22Rv1 (cell line): ENCODE data around the gene SULT1C3.
"Not testable (repeated sequence)": the region's sequence is repeated elsewhere in the genome, so short reads cannot be mapped to it uniquely, and the experiment has no call there.

ENCODE experiments used
- H3K27ac ChIP-seq: fragments of 450-650 bp; 2 replicates; pipeline ENCODE4 v1.5.1; 2017
- CTCF ChIP-seq: fragments of 450-650 bp; IDR thresholded peaks from 2 replicates; pipeline ENCODE4 v1.5.1; 2017; ENCODE audit warnings: mild to moderate bottlenecking
- ZFX ChIP-seq: fragments of 450-650 bp; IDR thresholded peaks from 2 replicates; pipeline ENCODE4 v1.6.1; 2017; ENCODE audit warnings: antibody characterized with exemption, borderline replicate concordance

SULT1C3 gene

GRCh38 chr2:108279468-108279867, 39.7 kb downstream of the SULT1C3 start:
- no peak for TF ChIP-seq CTCF
- no peak for TF ChIP-seq ZFX
- H3K27ac ChIP-seq = no peak overlapping the region

GRCh38 chr2:108280466-108280865, 40.7 kb downstream of the SULT1C3 start:
- no peak overlapping the region for H3K27ac ChIP-seq
- TF ChIP-seq ZFX (no peak), CTCF (no peak)

- not testable (repeated sequence) for H3K27ac ChIP-seq
Observed at GRCh38 chr2:108284566-108284965, 44.8 kb downstream of the SULT1C3 start.

GRCh38 chr2:108285616-108286015, 45.8 kb downstream of the SULT1C3 start:
- H3K27ac ChIP-seq = no peak overlapping the region
- no peak for TF ChIP-seq ZFX

GRCh38 chr2:108287169-108287568, 47.4 kb downstream of the SULT1C3 start:
- no peak overlapping the region for H3K27ac ChIP-seq
- TF ChIP-seq CTCF = no peak
- TF ChIP-seq ZFX = no peak

- TF ChIP-seq CTCF = no peak
- no peak for TF ChIP-seq ZFX
- H3K27ac ChIP-seq = no peak within 1 kb of the TSS
Observed at GRCh38 chr2:108288534-108289106, 48.9 kb downstream of the SULT1C3 start, which contains the start of gene SULT1C2. Gene SULT1C2, plus strand, starts transcription at chr2:108288895. Its CDS starts 4,773 bp downstream, at chr2:108293668.

- no peak for TF ChIP-seq CTCF
- TF ChIP-seq ZFX = no peak
- no peak overlapping the region for H3K27ac ChIP-seq
Observed at GRCh38 chr2:108293850-108294249, 54.1 kb downstream of the SULT1C3 start.

- TF ChIP-seq ZFX (no peak), CTCF (no peak)
- no peak overlapping the region for H3K27ac ChIP-seq
Observed at GRCh38 chr2:108297436-108298141, 57.8 kb downstream of the SULT1C3 start.
